Suprapubic skin (tissue), 4 donors: ENCODE data around the gene SLC6A13.

ENCODE experiments used
- CTCF ChIP-seq, 2 donors: fragments of 200-600 bp in 1 of 2; fragments of 450-650 bp in 1 of 2; sonication (generic) in 1 of 2; IDR thresholded peaks; one replicate each; pipeline ENCODE4 v1.5.1; 2016 to 2019; ENCODE audit warnings: antibody characterized with exemption in 2 of 2, mild to moderate bottlenecking in 1 of 2, moderate library complexity in 1 of 2
- EP300 ChIP-seq: sonication (generic); formaldehyde crosslinking; IDR thresholded peaks from one replicate; pipeline ENCODE4 v1.6.1; 2017; ENCODE audit warnings: antibody characterized with exemption
- POLR2A ChIP-seq, 2 donors: fragments of 450-650 bp; IDR thresholded peaks; one replicate each; pipeline ENCODE4 v1.6.1; 2017; ENCODE audit warnings: antibody characterized with exemption in 2 of 2, mild to moderate bottlenecking in 2 of 2, moderate library complexity in 2 of 2
- POLR2AphosphoS5 ChIP-seq, 3 donors: sonication (generic); formaldehyde crosslinking; IDR thresholded peaks; one replicate each; pipeline ENCODE4 v1.6.1; 2017; ENCODE audit warnings: antibody characterized with exemption in 3 of 3

GRCh38 chr12:264269-264668 is 1.6 kb upstream of the SLC6A13 start:
- TF ChIP-seq POLR2A (IDR thresholded peaks at IDR 0.05), result no peak
- no peak for TF ChIP-seq CTCF (IDR thresholded peaks at IDR 0.05)
- no peak for TF ChIP-seq POLR2AphosphoS5 (IDR thresholded peaks at IDR 0.05)
- no peak for TF ChIP-seq EP300
